Neural progenitor cell (in vitro differentiated cells): ENCODE measurements around the gene CCDC82. TPM values are rescaled to one million over a fixed set of nuclear protein-coding genes. Genes with fewer than 3 reads are reported as not detected.
A peak's percentile ranks its signal among the peaks of the same experiment; 100 is the strongest.

Experiments
- DNase-seq: peaks from one replicate; pipeline ENCODE4 v3.0.0-alpha.2; 2016; ENCODE audit warnings: low spot score
- H2AFZ ChIP-seq: fragments of 200-600 bp; sonication (generic); replicated peaks from 2 replicates; pipeline ENCODE4 v1.6.1; 2016; ENCODE audit warnings: antibody characterized with exemption
- H3F3A ChIP-seq: fragments of 200-600 bp; sonication (generic); 2 replicates; pipeline ENCODE4 v1.6.1; 2016; ENCODE audit warnings: antibody characterized with exemption, low read depth
- H3K27ac ChIP-seq: fragments of 200-600 bp; sonication (generic); 2 replicates; pipeline ENCODE4 v1.5.1; 2016; ENCODE audit warnings: mild to moderate bottlenecking
- H3K27me3 ChIP-seq: fragments of 200-600 bp; sonication (generic); 2 replicates; pipeline ENCODE4 v1.6.1; 2016; ENCODE audit warnings: mild to moderate bottlenecking, moderate library complexity
- H3K36me3 ChIP-seq: fragments of 200-600 bp; sonication (generic); 2 replicates; pipeline ENCODE4 v1.5.1; 2016
- H3K4me1 ChIP-seq: fragments of 200-600 bp; sonication (generic); 2 replicates; pipeline ENCODE4 v1.6.1; 2016; ENCODE audit warnings: mixed run types
- H3K4me2 ChIP-seq: fragments of 200-600 bp; sonication (generic); 2 replicates; pipeline ENCODE4 v1.6.1; 2016
- H3K4me3 ChIP-seq: fragments of 200-600 bp; sonication (generic); 2 replicates; pipeline ENCODE4 v1.5.1; 2016
- H3K79me2 ChIP-seq: fragments of 200-600 bp; sonication (generic); 2 replicates; pipeline ENCODE4 v1.6.1; 2016; ENCODE audit warnings: low read depth
- H3K9ac ChIP-seq: fragments of 200-600 bp; sonication (generic); 2 replicates; pipeline ENCODE4 v1.6.1; 2016
- H3K9me3 ChIP-seq: fragments of 200-600 bp; sonication (generic); 2 replicates; pipeline ENCODE4 v1.5.1; 2016; ENCODE audit warnings: low read depth
- H4K20me1 ChIP-seq: fragments of 200-600 bp; sonication (generic); 2 replicates; pipeline ENCODE4 v1.6.1; 2016; ENCODE audit warnings: low read depth
- H3K27ac Mint-ChIP-seq: 3 replicates; pipeline ENCODE4 v1.8.0; 2021; ENCODE audit warnings: mixed read lengths
- H3K27me3 Mint-ChIP-seq: 2 replicates; pipeline ENCODE4 v1.8.0; 2022; ENCODE audit warnings: low read depth, mild to moderate bottlenecking, inconsistent platforms, moderate library complexity, mixed read lengths; ENCODE audit not compliant: insufficient read depth
- H3K36me3 Mint-ChIP-seq: 3 replicates; pipeline ENCODE4 v1.8.0; 2021; ENCODE audit warnings: mixed read lengths
- H3K4me1 Mint-ChIP-seq: 3 replicates; pipeline ENCODE4 v1.8.0; 2021; ENCODE audit warnings: mixed read lengths
- H3K4me3 Mint-ChIP-seq: 3 replicates; pipeline ENCODE4 v1.8.0; 2021; ENCODE audit warnings: mild to moderate bottlenecking, moderate library complexity, mixed read lengths
- H3K9me3 Mint-ChIP-seq: 3 replicates; pipeline ENCODE4 v1.8.0; 2020; ENCODE audit warnings: mixed read lengths
- EZH2 ChIP-seq: fragments of 200-600 bp; sonication (generic); IDR thresholded peaks from 2 replicates; pipeline ENCODE4 v1.6.1; 2017; ENCODE audit warnings: antibody characterized with exemption, mild to moderate bottlenecking, moderate library complexity
- EZH2phosphoT487 ChIP-seq: fragments of 200-600 bp; sonication (generic); IDR thresholded peaks from 2 replicates; pipeline ENCODE4 v1.6.1; 2017; ENCODE audit warnings: antibody characterized with exemption
- total RNA-seq: library from RNA; depleted of rRNA; stranded (reverse); fragments of >200 nt; gene quantifications from 2 replicates; pipeline ENCODE4 v1.2.3, GENCODE V29; 2015; ENCODE audit warnings: low replicate concordance
- TF ChIP-seq, protein P1 (sequence below): fragments of 200-600 bp; sonication (generic); IDR thresholded peaks from 2 replicates; pipeline ENCODE4 v1.5.1; 2017; ENCODE audit warnings: antibody characterized with exemption, mild to moderate bottlenecking

CCDC82 gene
- total RNA-seq, 1 donor from 2014 or later, result 48.3 TPM

DNA sequence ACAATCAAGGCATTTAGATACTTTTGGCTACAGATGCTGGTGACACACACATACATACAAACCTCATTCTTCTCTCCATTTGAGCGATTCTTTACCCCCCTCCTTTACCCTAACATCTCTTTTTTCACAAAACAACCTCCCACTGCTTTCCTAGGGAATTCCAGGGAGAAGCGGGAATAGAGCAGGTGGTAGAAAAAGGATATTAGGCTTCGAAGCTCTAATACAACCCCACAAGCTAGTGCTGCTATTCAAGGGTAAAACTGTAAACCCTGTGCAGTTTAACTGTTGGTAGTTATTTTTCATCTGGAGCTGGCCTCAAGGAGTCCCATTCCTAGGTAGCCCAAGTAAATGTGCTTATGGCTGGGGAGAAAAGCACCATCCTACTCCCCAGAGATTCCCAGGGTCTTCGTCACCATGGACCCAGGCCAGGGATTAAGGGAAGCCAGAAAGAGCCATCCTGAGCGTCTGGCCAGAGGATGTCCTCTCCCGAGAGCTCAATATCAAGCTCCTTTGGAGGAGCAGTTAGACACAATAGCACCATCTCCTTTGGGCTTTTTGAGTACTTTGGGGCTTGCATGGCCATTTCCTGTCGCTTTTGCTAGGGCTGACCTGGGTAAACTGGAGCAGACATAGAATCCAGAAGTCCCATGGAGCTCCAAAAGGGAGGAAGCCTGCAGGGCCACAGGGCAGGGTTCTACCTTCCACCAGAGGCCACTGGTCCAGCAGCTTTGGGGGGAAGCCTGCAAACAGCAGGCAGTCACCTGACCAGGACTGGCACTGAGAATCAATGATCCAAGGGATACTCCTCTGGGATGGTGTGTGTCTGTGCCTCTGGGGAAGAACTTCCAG, 49.8 kb downstream of the CCDC82 start:
- H3K4me3 Mint-ChIP-seq, result peak overlapping the region; percentile 61
- peaks cover 24% of the 10 kb centered on the region for H3K4me1 ChIP-seq
- peaks cover 14% of the 10 kb centered on the region for H3F3A ChIP-seq
- no peak overlapping the region for H3K9ac ChIP-seq
- TF ChIP-seq, protein P1, sequence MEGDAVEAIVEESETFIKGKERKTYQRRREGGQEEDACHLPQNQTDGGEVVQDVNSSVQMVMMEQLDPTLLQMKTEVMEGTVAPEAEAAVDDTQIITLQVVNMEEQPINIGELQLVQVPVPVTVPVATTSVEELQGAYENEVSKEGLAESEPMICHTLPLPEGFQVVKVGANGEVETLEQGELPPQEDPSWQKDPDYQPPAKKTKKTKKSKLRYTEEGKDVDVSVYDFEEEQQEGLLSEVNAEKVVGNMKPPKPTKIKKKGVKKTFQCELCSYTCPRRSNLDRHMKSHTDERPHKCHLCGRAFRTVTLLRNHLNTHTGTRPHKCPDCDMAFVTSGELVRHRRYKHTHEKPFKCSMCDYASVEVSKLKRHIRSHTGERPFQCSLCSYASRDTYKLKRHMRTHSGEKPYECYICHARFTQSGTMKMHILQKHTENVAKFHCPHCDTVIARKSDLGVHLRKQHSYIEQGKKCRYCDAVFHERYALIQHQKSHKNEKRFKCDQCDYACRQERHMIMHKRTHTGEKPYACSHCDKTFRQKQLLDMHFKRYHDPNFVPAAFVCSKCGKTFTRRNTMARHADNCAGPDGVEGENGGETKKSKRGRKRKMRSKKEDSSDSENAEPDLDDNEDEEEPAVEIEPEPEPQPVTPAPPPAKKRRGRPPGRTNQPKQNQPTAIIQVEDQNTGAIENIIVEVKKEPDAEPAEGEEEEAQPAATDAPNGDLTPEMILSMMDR, result no peak
- no peak for TF ChIP-seq EZH2
- no peak for TF ChIP-seq EZH2phosphoT487
- no peak overlapping the region for H3K27ac ChIP-seq
- H3K27me3 Mint-ChIP-seq, result peaks cover 5% of the 10 kb centered on the region
- no peak overlapping the region for H3K4me2 ChIP-seq
- H3K79me2 ChIP-seq, result no peaks in the 10 kb centered on the region
- peaks cover 65% of the 10 kb centered on the region for H3K4me1 Mint-ChIP-seq
- DNase-seq, result no peak
- peak overlapping the region; percentile 44 for H3K27ac Mint-ChIP-seq
- no peak overlapping the region for H2AFZ ChIP-seq
- no peaks in the 10 kb centered on the region for H4K20me1 ChIP-seq
- no peaks in the 10 kb centered on the region for H3K27me3 ChIP-seq
- no peaks in the 10 kb centered on the region for H3K36me3 ChIP-seq
- H3K36me3 Mint-ChIP-seq, result peaks cover 8% of the 10 kb centered on the region
- H3K4me3 ChIP-seq, result no peak overlapping the region
- no peaks in the 10 kb centered on the region for H3K9me3 ChIP-seq
- H3K9me3 Mint-ChIP-seq, result peaks cover 2% of the 10 kb centered on the region

DNA sequence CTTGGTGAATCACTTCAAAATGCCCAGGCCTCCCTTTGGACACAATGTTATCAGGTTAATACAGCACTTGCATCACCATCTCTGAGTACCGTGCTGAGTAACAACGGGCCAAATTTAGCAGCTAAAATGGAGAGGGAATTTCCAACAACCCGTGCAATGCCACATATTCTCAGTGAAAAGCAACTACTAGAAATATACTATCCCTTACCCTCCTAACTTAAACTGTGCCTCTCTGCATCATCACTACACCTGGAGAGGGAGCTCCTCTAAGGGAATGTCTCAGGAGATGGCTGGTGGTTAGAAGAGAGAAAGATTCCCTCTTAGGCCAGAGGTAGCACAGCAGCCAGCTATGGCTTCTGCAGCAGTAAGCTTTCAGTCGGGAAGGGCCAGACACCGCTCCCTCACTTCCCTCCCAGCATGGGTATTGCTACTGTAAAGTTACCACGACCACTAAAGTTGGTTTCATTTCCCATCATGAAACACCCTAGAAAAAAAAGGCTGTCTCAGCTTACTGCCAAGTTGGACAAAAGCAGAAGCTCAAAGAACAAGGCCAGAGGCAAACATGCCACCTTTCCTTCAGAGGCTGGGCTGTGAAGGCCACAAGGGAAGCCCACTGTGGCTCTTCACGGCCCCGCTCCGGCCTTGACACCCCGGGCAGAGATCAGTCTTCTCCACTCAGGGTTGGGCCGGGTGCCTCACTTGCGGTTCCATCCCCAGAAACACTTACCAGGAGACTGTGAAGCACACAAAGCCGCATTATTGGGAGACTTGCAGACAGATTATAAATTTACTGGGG, 50.6 kb downstream of the CCDC82 start:
- no peak for DNase-seq
- H3K4me1 ChIP-seq, result peaks cover 24% of the 10 kb centered on the region
- no peak for TF ChIP-seq EZH2
- TF ChIP-seq, protein P1, result no peak
- no peak for TF ChIP-seq EZH2phosphoT487
- Mint-ChIP-seq H3K9me3 (no peaks in the 10 kb centered on the region), H3K27ac (peak overlapping the region; percentile 44), H3K4me3 (peak overlapping the region; percentile 61), H3K4me1 (peaks cover 73% of the 10 kb centered on the region), H3K27me3 (peaks cover 5% of the 10 kb centered on the region), H3K36me3 (peaks cover 14% of the 10 kb centered on the region)
- no peaks in the 10 kb centered on the region for H3K9me3 ChIP-seq
- no peak overlapping the region for H3K4me2 ChIP-seq
- H3K36me3 ChIP-seq, result no peaks in the 10 kb centered on the region
- no peaks in the 10 kb centered on the region for H4K20me1 ChIP-seq
- H3K79me2 ChIP-seq, result no peaks in the 10 kb centered on the region
- H3K27me3 ChIP-seq, result no peaks in the 10 kb centered on the region
- H3F3A ChIP-seq, result peaks cover 14% of the 10 kb centered on the region
- no peak overlapping the region for H3K9ac ChIP-seq
- no peak overlapping the region for H3K4me3 ChIP-seq
- no peak overlapping the region for H3K27ac ChIP-seq
- no peak overlapping the region for H2AFZ ChIP-seq

DNA sequence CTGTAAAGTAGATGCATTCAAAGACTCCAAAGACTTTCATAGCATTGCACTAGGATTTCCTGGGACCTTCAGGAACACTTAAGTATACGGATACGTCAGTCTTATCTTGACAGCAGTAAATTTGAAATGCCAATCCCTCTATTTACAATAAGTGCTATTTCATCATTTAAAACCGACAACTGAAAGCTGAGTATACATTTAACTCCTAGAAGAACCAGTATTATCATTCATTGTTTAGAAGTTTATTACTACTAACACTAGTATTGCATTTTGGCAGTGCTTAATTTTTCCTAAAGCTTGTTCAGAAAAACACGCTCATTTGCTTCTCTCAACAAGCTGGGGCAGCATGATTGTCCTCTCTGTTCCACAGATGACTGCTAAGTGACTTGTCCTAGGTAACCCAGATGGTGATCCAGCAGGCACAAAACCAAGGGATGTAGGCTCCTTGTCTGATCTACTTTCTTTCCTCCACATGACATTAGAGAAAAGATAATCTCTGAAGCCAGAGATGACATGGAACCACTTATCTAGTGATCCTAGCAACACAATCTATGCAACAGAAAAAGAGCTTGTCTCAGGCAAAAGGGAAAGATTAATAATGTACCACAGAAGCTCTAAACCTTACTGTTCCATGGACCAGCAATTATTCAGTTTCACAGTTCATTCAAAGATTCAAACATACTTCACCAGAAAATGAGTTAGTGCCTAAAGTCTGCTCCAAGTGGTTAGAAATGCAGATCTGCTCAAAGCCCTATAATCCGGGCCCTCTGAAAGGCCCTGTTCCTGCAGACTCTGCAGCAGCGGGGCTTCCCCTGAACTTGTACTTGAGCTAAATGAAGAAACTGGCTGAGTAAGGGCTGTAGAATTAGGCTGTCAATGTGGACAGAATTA, 51.9 kb downstream of the CCDC82 start:
- H3K36me3 Mint-ChIP-seq, result peaks cover 14% of the 10 kb centered on the region
- Histone ChIP-seq H3K36me3 (no peaks in the 10 kb centered on the region), H3F3A (peaks cover 12% of the 10 kb centered on the region), H3K4me1 (peaks cover 34% of the 10 kb centered on the region), H3K27me3 (no peaks in the 10 kb centered on the region), H3K9me3 (no peaks in the 10 kb centered on the region), H3K4me3 (no peak overlapping the region), H3K27ac (no peak overlapping the region), H3K79me2 (no peaks in the 10 kb centered on the region), H3K4me2 (no peak overlapping the region), H4K20me1 (no peaks in the 10 kb centered on the region), H2AFZ (no peak overlapping the region), H3K9ac (no peak overlapping the region)
- no peak for DNase-seq
- TF ChIP-seq EZH2 (no peak), EZH2phosphoT487 (no peak)
- TF ChIP-seq, protein P1, result no peak
- H3K27me3 Mint-ChIP-seq, result peaks cover 2% of the 10 kb centered on the region
- no peak overlapping the region for H3K27ac Mint-ChIP-seq
- peaks cover 81% of the 10 kb centered on the region for H3K4me1 Mint-ChIP-seq
- H3K4me3 Mint-ChIP-seq, result peak overlapping the region; percentile 61
- no peaks in the 10 kb centered on the region for H3K9me3 Mint-ChIP-seq
